OCI-LY7 (cell line): ENCODE data around the gene TMEM109.

Experiments used
- CTCF ChIP-seq: fragments of 200-600 bp; sonication (generic); conservative IDR thresholded peaks from 2 replicates; pipeline ENCODE4 v1.5.1; 2014; ENCODE audit warnings: mild to moderate bottlenecking, antibody characterized with exemption, low read length, moderate library complexity, mixed read lengths
- EZH2phosphoT487 ChIP-seq: fragments of 200-600 bp; sonication (generic); IDR thresholded peaks from 2 replicates; pipeline ENCODE4 v1.6.1; 2018; ENCODE audit warnings: low read depth, borderline replicate concordance, mild to moderate bottlenecking, mixed run types, antibody characterized with exemption, low read length, moderate library complexity, mixed read lengths

GRCh38 chr11:60935676-60936442, 21.9 kb downstream of the TMEM109 start:
- TF ChIP-seq CTCF (no peak), EZH2phosphoT487 (no peak)
